OCI-LY3 (cell line): Measurements from ENCODE around the gene BMP2K.
"Not testable (repeated sequence)": the region's sequence is repeated elsewhere in the genome, so short reads cannot be mapped to it uniquely, and the experiment has no call there.

ENCODE experiments used
- H2AFZ ChIP-seq: fragments of 200-600, 300-600 bp; shearing (Covaris generic); 2 replicates; pipeline ENCODE4 v1.6.0; 2014; ENCODE audit warnings: antibody characterized with exemption, low read depth, low read length
- H3K27ac ChIP-seq: fragments of 200-600, 300-600 bp; sonication (generic); 2 replicates; pipeline ENCODE4 v1.5.1; 2014; ENCODE audit warnings: mild to moderate bottlenecking, low read length, moderate library complexity, mixed read lengths
- H3K27me3 ChIP-seq: fragments of 200-600, 300-600 bp; sonication (generic); 2 replicates; pipeline ENCODE4 v1.6.1; 2014; ENCODE audit warnings: low read depth, low read length, mixed read lengths
- H3K36me3 ChIP-seq: fragments of 200-600, 300-600 bp; sonication (generic); replicated peaks from 2 replicates; pipeline ENCODE3; 2014; ENCODE audit warnings: low read depth, low read length, mixed read lengths
- H3K4me1 ChIP-seq: fragments of 300-600, 200-600 bp; sonication (generic); 2 replicates; pipeline ENCODE4 v1.6.1; 2014; ENCODE audit warnings: low read length, mixed read lengths
- H3K4me2 ChIP-seq: fragments of 200-600, 300-600 bp; sonication (generic); 2 replicates; pipeline ENCODE4 v1.6.1; 2014; ENCODE audit warnings: low read length, mixed read lengths
- H3K4me3 ChIP-seq: fragments of 300-600, 200-600 bp; sonication (generic); 2 replicates; pipeline ENCODE4 v1.5.1; 2014; ENCODE audit warnings: antibody characterized with exemption, mild to moderate bottlenecking, low read length, moderate library complexity
- H3K79me2 ChIP-seq: fragments of 300-600, 200-600 bp; shearing (Covaris generic); 2 replicates; pipeline ENCODE4 v1.6.1; 2014; ENCODE audit warnings: mild to moderate bottlenecking, low read length, mixed read lengths
- H3K9ac ChIP-seq: fragments of 300-600, 200-600 bp; shearing (Covaris generic); 2 replicates; pipeline ENCODE4 v1.6.0; 2014; ENCODE audit warnings: mild to moderate bottlenecking, low read length, moderate library complexity
- H3K9me3 ChIP-seq: fragments of 200-600, 300-600 bp; shearing (Covaris generic); 2 replicates; pipeline ENCODE4 v1.6.1; 2014; ENCODE audit warnings: low read length, mixed read lengths; ENCODE audit not compliant: insufficient read depth
- H4K20me1 ChIP-seq: fragments of 200-600, 300-600 bp; sonication (generic); 2 replicates; pipeline ENCODE4 v1.6.1; 2016; ENCODE audit warnings: low read length, mixed read lengths; ENCODE audit not compliant: insufficient read depth
- CTCF ChIP-seq: fragments of 200-600, 300-600 bp; sonication (generic); IDR thresholded peaks from 2 replicates; pipeline ENCODE4 v1.5.1; 2014; ENCODE audit warnings: antibody characterized with exemption, low read length, low read depth
- EZH2phosphoT487 ChIP-seq: fragments of 200-600 bp; shearing (Covaris generic); IDR thresholded peaks from 2 replicates; pipeline ENCODE4 v1.6.1; 2018; ENCODE audit warnings: antibody characterized with exemption, mixed run types, low read depth

BMP2K gene

GRCh38 chr4:78902298-78902697 is 126.1 kb downstream of the BMP2K start:
- no peak for TF ChIP-seq CTCF
- TF ChIP-seq EZH2phosphoT487 = no peak
- no peaks in the 10 kb centered on the region for H3K36me3 ChIP-seq
- H3K9me3 ChIP-seq = no peaks in the 10 kb centered on the region
- H3K4me1 ChIP-seq = no peaks in the 10 kb centered on the region
- H3K27me3 ChIP-seq = no peaks in the 10 kb centered on the region
- no peak overlapping the region for H2AFZ ChIP-seq
- H3K4me3 ChIP-seq = no peak overlapping the region
- H3K9ac ChIP-seq = no peak overlapping the region
- no peaks in the 10 kb centered on the region for H3K79me2 ChIP-seq
- H3K27ac ChIP-seq = no peak overlapping the region
- no peaks in the 10 kb centered on the region for H4K20me1 ChIP-seq
- H3K4me2 ChIP-seq = no peak overlapping the region

- Histone ChIP-seq H3K4me2 (no peak overlapping the region), H2AFZ (no peak overlapping the region), H3K9me3 (no peaks in the 10 kb centered on the region), H3K79me2 (no peaks in the 10 kb centered on the region), H3K27me3 (no peaks in the 10 kb centered on the region), H3K9ac (no peak overlapping the region), H3K27ac (no peak overlapping the region), H4K20me1 (no peaks in the 10 kb centered on the region), H3K4me1 (no peaks in the 10 kb centered on the region), H3K36me3 (no peaks in the 10 kb centered on the region), H3K4me3 (no peak overlapping the region)
- TF ChIP-seq EZH2phosphoT487 (no peak), CTCF (no peak)
Measured at GRCh38 chr4:78904143-78904542, 128.0 kb downstream of the BMP2K start.

- Histone ChIP-seq H3K9ac (no peak overlapping the region), H3K36me3 (peaks cover 7% of the 10 kb centered on the region), H3K27me3 (no peaks in the 10 kb centered on the region), H3K4me1 (no peaks in the 10 kb centered on the region), H4K20me1 (no peaks in the 10 kb centered on the region), H3K4me2 (no peak overlapping the region), H3K4me3 (no peak overlapping the region), H3K27ac (no peak overlapping the region), H2AFZ (no peak overlapping the region), H3K79me2 (no peaks in the 10 kb centered on the region), H3K9me3 (no peaks in the 10 kb centered on the region)
- TF ChIP-seq EZH2phosphoT487 (no peak), CTCF (no peak)
Measured at GRCh38 chr4:78907638-78908037, 131.5 kb downstream of the BMP2K start.

GRCh38 chr4:78908974-78909373 is 132.8 kb downstream of the BMP2K start:
- H3K4me3 ChIP-seq, H2AFZ ChIP-seq, H3K4me1 ChIP-seq, H3K9me3 ChIP-seq, H3K36me3 ChIP-seq, H3K27me3 ChIP-seq, H3K27ac ChIP-seq, H3K79me2 ChIP-seq, H3K4me2 ChIP-seq, H4K20me1 ChIP-seq, H3K9ac ChIP-seq: not testable (repeated sequence)

GRCh38 chr4:78910612-78911011 is 134.5 kb downstream of the BMP2K start:
- Histone ChIP-seq H2AFZ (no peak overlapping the region), H3K27ac (no peak overlapping the region), H3K27me3 (no peaks in the 10 kb centered on the region), H3K4me3 (no peak overlapping the region), H3K4me1 (no peaks in the 10 kb centered on the region), H3K79me2 (no peaks in the 10 kb centered on the region), H3K9ac (no peak overlapping the region), H3K4me2 (no peak overlapping the region), H3K9me3 (no peaks in the 10 kb centered on the region), H4K20me1 (no peaks in the 10 kb centered on the region), H3K36me3 (peaks cover 7% of the 10 kb centered on the region)
- TF ChIP-seq CTCF (no peak), EZH2phosphoT487 (no peak)
